GM23248 (cell line): ENCODE data around the gene DOK5.

Experiments
- EZH2 ChIP-seq: fragments of 200-600 bp; sonication (generic); IDR thresholded peaks from 2 replicates; pipeline ENCODE4 v1.6.1; 2018; ENCODE audit warnings: antibody characterized with exemption, mild to moderate bottlenecking; ENCODE audit not compliant: insufficient read depth, poor library complexity, severe bottlenecking
- EZH2phosphoT487 ChIP-seq: fragments of 200-600 bp; sonication (generic); IDR thresholded peaks from 2 replicates; pipeline ENCODE4 v1.6.1; 2018; ENCODE audit warnings: antibody characterized with exemption, moderate library complexity, mild to moderate bottlenecking, low read depth; ENCODE audit not compliant: insufficient read depth

DNA sequence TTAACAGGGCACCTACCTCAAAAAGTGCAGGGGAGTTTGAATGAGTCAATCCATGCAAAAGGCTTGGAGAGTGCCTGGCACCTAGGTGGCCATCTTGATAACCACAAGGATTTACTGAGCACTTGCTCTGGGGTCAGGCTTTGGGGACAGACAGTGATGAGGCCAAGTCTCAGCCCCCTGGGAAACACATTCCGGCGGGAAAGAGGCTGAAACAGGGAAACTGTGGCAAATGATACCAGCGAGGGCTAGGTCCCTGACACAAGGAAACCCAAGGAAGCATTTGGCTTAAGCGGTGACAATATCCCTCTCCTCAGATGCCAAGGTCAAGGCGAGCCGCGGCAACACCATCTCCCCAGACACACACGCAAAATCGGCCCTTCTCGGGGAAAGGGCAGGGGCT is 527 bp upstream of the DOK5 start:
- no peak for TF ChIP-seq EZH2
- TF ChIP-seq EZH2phosphoT487: no peak
